ENCODE data around the gene PDCD1. TPM values are rescaled to one million over a fixed set of nuclear protein-coding genes. Genes with fewer than 3 reads are reported as not detected.

The PDCD1 gene
- total and polyA plus RNA-seq, 2 of the 13 experiments (the other 11 are each of a cell fraction or from before 2014, with no cell fraction given): 0.04 TPM; not detected in 1

DNA sequence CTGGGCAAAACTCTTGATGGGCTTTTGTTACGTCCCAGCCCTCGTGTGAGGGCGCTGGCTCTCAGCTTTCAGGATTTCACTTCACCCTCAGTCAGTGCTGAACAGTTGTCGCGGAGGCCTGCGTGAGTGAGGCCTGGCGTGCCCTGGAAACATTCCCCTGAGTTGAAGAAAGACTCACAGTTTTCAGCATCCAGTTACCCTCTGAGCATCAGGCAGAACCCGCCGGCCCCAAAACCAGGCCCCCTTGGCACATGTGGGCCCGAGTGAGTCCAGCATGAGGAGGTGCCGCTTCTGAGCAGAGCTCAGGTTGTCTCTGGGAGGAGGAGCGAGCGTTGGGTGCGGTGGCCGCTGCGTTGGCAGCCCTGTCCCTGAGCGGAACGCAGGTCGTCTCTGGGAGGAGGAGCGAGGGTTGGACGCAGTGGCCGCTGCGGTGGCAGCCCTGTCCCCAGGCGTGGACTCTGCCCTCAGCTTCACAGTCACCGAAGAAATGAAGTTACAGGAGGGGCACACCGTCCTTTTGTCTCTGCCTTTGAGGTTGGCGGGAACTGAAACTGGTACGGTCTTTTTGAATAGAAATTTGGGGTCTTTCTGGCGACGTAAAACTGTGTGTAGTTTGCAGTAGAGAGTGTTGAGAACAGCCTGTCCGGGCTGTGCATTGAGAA lies 49.8 kb downstream of the PDCD1 start, which contains the start of gene NEU4 (continued):
- peak; percentile 66 for TF ChIP-seq RXRB (CRISPR knock-in tag; IDR thresholded peaks at IDR 0.05; ENCODE audit: borderline replicate concordance)
- peak; percentile 77; the same call in 1 of the 2 replicates for TF ChIP-seq ZFP36L1 (CRISPR knock-in tag; IDR thresholded peaks at IDR 0.05)
- no peak for TF ChIP-seq ATF1 (CRISPR knock-in tag; IDR thresholded peaks at IDR 0.05)
- peak; percentile 95 for TF ChIP-seq SMYD3 (CRISPR knock-in tag; IDR thresholded peaks at IDR 0.05)
- peak; percentile 93 for TF ChIP-seq SPEN (CRISPR knock-in tag; IDR thresholded peaks at IDR 0.05; ENCODE audit: low read depth)
- TF ChIP-seq, protein P1, sequence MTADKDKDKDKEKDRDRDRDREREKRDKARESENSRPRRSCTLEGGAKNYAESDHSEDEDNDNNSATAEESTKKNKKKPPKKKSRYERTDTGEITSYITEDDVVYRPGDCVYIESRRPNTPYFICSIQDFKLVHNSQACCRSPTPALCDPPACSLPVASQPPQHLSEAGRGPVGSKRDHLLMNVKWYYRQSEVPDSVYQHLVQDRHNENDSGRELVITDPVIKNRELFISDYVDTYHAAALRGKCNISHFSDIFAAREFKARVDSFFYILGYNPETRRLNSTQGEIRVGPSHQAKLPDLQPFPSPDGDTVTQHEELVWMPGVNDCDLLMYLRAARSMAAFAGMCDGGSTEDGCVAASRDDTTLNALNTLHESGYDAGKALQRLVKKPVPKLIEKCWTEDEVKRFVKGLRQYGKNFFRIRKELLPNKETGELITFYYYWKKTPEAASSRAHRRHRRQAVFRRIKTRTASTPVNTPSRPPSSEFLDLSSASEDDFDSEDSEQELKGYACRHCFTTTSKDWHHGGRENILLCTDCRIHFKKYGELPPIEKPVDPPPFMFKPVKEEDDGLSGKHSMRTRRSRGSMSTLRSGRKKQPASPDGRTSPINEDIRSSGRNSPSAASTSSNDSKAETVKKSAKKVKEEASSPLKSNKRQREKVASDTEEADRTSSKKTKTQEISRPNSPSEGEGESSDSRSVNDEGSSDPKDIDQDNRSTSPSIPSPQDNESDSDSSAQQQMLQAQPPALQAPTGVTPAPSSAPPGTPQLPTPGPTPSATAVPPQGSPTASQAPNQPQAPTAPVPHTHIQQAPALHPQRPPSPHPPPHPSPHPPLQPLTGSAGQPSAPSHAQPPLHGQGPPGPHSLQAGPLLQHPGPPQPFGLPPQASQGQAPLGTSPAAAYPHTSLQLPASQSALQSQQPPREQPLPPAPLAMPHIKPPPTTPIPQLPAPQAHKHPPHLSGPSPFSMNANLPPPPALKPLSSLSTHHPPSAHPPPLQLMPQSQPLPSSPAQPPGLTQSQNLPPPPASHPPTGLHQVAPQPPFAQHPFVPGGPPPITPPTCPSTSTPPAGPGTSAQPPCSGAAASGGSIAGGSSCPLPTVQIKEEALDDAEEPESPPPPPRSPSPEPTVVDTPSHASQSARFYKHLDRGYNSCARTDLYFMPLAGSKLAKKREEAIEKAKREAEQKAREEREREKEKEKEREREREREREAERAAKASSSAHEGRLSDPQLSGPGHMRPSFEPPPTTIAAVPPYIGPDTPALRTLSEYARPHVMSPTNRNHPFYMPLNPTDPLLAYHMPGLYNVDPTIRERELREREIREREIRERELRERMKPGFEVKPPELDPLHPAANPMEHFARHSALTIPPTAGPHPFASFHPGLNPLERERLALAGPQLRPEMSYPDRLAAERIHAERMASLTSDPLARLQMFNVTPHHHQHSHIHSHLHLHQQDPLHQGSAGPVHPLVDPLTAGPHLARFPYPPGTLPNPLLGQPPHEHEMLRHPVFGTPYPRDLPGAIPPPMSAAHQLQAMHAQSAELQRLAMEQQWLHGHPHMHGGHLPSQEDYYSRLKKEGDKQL (CRISPR knock-in tag; IDR thresholded peaks at IDR 0.05; ENCODE audit: low read depth): peak; percentile 71
- TF ChIP-seq, protein P2, sequence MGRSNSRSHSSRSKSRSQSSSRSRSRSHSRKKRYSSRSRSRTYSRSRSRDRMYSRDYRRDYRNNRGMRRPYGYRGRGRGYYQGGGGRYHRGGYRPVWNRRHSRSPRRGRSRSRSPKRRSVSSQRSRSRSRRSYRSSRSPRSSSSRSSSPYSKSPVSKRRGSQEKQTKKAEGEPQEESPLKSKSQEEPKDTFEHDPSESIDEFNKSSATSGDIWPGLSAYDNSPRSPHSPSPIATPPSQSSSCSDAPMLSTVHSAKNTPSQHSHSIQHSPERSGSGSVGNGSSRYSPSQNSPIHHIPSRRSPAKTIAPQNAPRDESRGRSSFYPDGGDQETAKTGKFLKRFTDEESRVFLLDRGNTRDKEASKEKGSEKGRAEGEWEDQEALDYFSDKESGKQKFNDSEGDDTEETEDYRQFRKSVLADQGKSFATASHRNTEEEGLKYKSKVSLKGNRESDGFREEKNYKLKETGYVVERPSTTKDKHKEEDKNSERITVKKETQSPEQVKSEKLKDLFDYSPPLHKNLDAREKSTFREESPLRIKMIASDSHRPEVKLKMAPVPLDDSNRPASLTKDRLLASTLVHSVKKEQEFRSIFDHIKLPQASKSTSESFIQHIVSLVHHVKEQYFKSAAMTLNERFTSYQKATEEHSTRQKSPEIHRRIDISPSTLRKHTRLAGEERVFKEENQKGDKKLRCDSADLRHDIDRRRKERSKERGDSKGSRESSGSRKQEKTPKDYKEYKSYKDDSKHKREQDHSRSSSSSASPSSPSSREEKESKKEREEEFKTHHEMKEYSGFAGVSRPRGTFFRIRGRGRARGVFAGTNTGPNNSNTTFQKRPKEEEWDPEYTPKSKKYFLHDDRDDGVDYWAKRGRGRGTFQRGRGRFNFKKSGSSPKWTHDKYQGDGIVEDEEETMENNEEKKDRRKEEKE (IDR thresholded peaks at IDR 0.05): no peak
- TF ChIP-seq, protein P3, sequence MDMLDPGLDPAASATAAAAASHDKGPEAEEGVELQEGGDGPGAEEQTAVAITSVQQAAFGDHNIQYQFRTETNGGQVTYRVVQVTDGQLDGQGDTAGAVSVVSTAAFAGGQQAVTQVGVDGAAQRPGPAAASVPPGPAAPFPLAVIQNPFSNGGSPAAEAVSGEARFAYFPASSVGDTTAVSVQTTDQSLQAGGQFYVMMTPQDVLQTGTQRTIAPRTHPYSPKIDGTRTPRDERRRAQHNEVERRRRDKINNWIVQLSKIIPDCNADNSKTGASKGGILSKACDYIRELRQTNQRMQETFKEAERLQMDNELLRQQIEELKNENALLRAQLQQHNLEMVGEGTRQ (IDR thresholded peaks at IDR 0.05; ENCODE audit: low read depth, low read length): no peak
- TF ChIP-seq, protein P3 (CRISPR knock-in tag; IDR thresholded peaks at IDR 0.05; ENCODE audit: borderline replicate concordance): no peak
- no peak for TF ChIP-seq PTBP1 (IDR thresholded peaks at IDR 0.05; ENCODE audit: low read depth, low read length, poor library complexity, severe bottlenecking)
- no peak for TF ChIP-seq ARNT (IDR thresholded peaks at IDR 0.05)
- TF ChIP-seq RARA (CRISPR knock-in tag; IDR thresholded peaks at IDR 0.05): peak; percentile 82
- peak; percentile 73; the same call in 1 of the 2 replicates for TF ChIP-seq REL (CRISPR knock-in tag; conservative IDR thresholded peaks at IDR 0.05)
- no peak for TF ChIP-seq ZNF101 (CRISPR knock-in tag; IDR thresholded peaks at IDR 0.05; ENCODE audit: borderline replicate concordance, low read depth)
